Measurements from ENCODE around the gene GUCY1A2.

- no peak for TF ChIP-seq EZH2phosphoT487 (IDR thresholded peaks at IDR 0.05; ENCODE audit: insufficient read depth, low read depth)
- TF ChIP-seq EZH2 (IDR thresholded peaks at IDR 0.05; ENCODE audit: insufficient read depth, poor library complexity, severe bottlenecking) = no peak
Measured at GRCh38 chr11:106852779-106853178, 165.5 kb downstream of the GUCY1A2 start.

Data from GM23248 (cell line).